DND-41 (cell line): ENCODE measurements around the gene ATP2C1.

ENCODE experiments used
- EZH2 ChIP-seq: IDR thresholded peaks from 3 replicates; pipeline ENCODE4 v1.6.1; 2012; ENCODE audit warnings: borderline replicate concordance, low read depth, mild to moderate bottlenecking, moderate library complexity, low read length, inconsistent platforms; ENCODE audit not compliant: severe bottlenecking
- TF ChIP-seq, protein P1 (sequence below): IDR thresholded peaks from 2 replicates; pipeline ENCODE4 v1.5.1; 2012; ENCODE audit warnings: borderline replicate concordance, low read length, moderate library complexity, mild to moderate bottlenecking; ENCODE audit not compliant: poor library complexity, severe bottlenecking; ENCODE audit errors: extremely low read depth

DNA sequence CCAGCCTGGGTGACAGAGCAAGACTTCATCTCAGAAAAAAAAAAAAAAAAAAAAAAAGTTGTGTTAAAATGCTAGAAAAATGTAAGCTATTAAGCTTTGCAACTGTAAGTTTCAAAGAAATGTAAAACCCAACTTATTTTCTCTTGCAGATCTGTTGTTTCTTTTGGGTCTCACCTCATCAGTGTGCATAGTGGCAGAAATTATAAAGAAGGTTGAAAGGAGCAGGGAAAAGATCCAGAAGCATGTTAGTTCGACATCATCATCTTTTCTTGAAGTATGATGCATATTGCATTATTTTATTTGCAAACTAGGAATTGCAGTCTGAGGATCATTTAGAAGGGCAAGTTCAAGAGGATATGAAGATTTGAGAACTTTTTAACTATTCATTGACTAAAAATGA is 107.2 kb downstream of the ATP2C1 start:
- TF ChIP-seq, protein P1, sequence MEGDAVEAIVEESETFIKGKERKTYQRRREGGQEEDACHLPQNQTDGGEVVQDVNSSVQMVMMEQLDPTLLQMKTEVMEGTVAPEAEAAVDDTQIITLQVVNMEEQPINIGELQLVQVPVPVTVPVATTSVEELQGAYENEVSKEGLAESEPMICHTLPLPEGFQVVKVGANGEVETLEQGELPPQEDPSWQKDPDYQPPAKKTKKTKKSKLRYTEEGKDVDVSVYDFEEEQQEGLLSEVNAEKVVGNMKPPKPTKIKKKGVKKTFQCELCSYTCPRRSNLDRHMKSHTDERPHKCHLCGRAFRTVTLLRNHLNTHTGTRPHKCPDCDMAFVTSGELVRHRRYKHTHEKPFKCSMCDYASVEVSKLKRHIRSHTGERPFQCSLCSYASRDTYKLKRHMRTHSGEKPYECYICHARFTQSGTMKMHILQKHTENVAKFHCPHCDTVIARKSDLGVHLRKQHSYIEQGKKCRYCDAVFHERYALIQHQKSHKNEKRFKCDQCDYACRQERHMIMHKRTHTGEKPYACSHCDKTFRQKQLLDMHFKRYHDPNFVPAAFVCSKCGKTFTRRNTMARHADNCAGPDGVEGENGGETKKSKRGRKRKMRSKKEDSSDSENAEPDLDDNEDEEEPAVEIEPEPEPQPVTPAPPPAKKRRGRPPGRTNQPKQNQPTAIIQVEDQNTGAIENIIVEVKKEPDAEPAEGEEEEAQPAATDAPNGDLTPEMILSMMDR, result no peak
- TF ChIP-seq EZH2, result no peak
